T-helper 2 cell (primary cell): ENCODE data around the gene TSC2.

Experiments used
- DNase-seq, 5 experiments: peaks; one replicate each; pipeline versions ENCODE4 v3.0.0 to v3.0.0-alpha.2; 2012 to 2022

The TSC2 gene

DNA sequence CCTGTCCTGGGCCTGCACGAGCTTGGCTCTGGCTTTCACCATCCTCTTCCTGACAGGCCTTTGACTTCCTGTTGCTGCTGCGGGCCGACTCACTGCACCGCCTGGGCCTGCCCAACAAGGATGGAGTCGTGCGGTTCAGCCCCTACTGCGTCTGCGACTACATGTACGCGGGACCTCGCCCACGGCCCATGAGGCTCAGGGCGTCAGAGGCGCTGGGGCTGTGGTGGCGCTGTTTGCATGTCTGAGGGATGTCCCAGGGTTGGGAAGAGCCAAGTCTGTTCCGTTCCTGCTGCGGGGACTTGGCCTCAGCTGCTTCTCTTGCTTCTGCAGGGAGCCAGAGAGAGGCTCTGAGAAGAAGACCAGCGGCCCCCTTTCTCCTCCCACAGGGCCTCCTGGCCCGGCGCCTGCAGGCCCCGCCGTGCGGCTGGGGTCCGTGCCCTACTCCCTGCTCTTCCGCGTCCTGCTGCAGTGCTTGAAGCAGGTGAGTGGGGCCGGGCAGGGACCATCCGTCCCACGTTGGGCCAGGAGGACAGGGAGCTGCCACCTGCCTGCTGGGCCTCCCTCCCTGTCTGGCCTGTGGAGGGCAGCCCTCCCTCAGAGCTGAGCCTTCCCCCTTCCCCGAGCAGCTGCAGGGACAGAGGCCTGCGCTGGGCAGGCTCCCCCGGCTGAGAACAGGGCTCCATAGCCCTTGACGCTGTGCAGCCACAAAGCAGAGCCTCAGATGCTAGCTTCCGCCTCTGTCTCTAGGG is 23.8 kb downstream of the TSC2 start:
- DNase-seq, result no peak

DNA sequence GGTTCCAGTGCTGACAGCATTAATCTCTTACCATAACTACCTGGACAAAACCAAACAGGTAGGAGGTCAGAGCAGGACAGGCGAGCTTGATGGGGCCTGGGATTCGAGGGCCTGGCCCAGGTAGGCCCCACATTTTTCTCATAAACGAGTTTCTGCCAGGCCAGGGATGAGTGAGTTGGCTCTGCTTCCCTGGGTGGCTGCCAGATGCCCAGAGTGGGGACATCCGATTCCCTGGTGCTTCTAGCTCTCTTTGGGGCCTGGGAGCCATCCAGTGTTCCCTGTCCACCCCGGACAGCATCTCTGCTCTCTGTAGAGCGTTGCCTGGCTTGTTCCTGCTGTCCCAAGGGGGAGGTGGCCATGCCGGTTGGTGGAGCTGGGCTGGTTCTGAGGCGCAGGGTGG is 25.1 kb downstream of the TSC2 start:
- DNase-seq, result no peak

DNA sequence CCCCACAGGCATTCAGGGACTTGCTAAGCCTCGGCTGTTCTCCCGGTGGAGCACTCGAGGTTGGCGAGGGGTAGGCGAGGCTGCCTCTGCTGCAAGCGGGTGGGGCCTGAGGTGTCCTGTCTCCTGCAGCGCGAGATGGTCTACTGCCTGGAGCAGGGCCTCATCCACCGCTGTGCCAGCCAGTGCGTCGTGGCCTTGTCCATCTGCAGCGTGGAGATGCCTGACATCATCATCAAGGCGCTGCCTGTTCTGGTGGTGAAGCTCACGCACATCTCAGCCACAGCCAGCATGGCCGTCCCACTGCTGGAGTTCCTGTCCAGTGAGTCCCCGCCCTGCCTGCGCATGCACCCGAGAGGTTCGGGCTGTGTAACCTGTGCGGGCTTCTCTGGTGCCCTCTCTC is 26.3 kb downstream of the TSC2 start:
- DNase-seq, result no peak

DNA sequence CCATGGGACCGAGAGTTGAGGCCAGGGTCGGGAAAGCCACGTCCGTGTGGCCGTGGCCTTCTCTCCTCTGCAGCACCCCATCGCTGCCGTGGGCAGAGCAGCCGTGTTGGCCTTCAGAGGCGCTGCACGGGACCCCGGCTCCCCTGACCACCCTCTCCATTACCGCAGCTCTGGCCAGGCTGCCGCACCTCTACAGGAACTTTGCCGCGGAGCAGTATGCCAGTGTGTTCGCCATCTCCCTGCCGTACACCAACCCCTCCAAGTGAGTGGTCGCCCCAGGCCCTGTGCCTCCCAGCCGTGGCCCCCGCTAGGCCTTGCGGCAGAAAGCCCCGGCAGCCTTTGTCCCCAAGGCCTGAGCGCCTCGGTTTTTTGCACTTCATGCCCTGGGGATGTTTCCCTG is 27.8 kb downstream of the TSC2 start:
- no peak for DNase-seq

DNA sequence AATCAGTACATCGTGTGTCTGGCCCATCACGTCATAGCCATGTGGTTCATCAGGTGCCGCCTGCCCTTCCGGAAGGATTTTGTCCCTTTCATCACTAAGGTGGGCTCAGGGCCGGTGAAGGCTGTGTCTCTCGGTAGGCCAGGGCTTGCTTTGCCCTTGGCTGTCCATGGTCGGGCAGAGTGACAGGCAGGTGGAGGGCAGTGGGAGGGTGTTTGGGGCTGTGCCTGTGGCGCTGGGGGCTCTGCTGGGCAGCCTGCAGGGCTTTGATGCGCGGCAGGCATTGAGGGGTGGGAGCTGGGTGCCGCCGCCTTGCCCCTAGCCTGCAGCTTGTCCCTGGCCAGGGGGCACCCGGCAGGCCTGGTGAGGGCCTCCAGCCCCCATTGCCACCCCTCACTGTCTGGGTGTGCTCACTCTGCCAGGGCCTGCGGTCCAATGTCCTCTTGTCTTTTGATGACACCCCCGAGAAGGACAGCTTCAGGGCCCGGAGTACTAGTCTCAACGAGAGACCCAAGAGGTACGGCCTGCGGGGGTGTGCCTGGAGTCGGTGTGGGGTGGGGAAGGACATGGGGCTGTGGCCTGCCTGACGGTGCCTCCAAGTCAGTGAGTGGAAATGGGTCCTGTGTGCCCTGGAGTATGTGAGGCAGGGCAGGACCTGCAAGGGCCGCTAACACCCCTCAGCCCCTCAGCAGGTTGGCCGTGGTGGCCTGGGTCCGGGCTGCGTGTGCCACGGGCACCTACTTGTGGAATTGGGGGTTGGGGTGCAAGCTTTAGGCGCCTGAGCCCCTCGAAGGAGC is 28.5 kb downstream of the TSC2 start:
- DNase-seq, result no peak

DNA sequence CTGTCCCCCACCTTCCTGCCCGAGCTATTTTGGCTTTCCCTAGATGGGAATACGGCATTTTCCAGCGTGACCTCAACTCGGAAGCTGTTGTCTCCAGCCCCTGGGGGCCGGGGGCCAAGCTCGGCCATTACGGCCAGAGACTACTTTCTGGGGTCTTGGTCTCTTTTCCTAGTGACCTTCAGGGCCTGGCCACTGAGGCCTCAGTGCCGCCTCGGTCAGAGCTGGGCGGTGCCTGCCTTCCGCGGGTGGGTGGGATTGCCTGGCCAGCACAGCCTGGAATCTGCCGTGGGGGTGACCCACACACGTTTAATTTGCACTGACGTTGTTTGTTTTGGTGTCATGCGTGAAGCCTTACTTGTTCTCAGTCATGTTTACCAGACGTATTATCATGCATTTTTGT is 29.2 kb downstream of the TSC2 start:
- no peak for DNase-seq

DNA sequence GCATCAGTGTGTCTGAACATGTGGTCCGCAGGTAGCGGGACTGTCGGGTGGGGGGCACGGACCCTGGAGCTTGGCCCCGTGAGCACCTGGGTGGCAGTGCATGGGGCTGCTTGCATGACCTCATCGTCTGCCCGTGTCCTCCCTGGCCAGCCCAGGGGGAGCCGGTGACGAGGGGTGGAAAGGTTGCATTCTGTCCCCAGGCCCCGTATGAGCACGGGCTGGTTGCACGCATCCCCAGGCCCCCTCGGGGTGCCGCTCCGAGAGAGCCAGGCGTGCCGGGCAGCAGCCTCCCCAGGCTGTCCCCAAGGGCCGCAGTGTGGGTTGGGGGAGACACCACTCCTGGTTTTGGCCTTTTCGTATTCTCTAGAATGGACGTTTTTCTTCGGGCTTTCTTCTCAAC is 29.9 kb downstream of the TSC2 start:
- DNase-seq, result no peak

DNA sequence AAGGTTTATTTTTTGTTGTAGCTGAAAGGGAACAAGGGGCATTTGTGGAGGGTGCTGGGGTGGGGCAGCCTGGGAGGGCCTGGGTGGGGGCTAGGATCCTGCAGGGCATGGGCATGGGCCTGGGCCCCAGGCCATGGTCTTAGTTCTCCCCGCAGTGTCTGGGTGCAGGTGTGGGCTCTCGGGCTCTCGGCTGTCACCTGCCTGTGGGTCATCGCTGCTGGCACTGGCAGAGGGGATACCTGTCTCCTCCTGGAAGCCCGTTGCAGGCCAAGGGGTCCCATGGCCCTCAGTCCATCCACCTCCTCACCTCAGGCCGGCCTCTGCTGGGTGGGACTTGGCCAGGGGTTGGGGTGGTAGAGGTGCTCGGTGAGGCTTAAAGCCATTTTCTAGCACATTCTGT is 30.3 kb downstream of the TSC2 start:
- no peak for DNase-seq

DNA sequence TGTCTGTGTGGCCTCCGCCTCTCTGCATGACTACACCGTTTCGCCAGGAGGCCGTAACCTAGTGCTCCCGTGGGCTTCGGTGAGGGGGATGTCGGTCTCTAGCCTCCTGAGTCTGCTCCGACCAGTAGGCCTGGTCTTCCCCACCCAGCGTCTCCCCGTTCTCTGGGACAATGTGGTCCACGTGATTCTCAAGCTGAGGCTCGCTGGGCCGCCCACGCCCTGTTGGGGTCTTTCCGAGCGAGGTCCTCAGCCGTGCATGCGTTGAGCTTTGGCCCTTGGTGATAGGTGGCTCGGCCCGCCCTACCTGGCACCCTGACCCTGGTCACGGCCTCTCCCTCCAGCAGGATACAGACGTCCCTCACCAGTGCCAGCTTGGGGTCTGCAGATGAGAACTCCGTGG is 30.9 kb downstream of the TSC2 start:
- DNase-seq, result no peak

DNA sequence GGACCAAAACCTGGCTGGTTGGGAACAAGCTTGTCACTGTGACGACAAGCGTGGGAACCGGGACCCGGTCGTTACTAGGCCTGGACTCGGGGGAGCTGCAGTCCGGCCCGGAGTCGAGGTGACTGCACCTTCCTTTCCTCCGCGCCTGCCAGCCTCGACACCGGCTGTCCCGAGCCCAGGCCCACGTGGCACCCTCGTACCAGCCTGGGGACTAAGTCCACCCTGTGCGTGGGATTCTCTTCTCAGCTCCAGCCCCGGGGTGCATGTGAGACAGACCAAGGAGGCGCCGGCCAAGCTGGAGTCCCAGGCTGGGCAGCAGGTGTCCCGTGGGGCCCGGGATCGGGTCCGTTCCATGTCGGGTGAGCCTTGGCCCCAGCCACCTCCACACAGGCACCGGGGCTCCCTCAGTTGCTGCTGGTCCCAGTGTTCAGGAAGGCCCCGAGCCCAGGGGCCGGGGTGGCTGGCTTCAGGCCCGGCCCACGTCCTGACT is 31.6 kb downstream of the TSC2 start:
- no peak for DNase-seq

DNA sequence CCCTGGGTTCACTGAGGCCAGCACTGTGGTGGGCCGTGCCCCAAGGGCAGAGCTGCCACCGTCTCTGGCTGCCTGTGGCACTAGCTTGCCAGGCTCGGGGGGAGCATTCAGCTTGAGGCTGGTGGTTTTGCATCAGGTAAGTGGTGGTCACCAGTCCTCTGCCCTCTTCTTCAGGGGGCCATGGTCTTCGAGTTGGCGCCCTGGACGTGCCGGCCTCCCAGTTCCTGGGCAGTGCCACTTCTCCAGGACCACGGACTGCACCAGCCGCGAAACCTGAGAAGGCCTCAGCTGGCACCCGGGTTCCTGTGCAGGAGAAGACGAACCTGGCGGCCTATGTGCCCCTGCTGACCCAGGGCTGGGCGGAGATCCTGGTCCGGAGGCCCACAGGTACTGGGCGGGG is 32.2 kb downstream of the TSC2 start:
- no peak for DNase-seq

DNA sequence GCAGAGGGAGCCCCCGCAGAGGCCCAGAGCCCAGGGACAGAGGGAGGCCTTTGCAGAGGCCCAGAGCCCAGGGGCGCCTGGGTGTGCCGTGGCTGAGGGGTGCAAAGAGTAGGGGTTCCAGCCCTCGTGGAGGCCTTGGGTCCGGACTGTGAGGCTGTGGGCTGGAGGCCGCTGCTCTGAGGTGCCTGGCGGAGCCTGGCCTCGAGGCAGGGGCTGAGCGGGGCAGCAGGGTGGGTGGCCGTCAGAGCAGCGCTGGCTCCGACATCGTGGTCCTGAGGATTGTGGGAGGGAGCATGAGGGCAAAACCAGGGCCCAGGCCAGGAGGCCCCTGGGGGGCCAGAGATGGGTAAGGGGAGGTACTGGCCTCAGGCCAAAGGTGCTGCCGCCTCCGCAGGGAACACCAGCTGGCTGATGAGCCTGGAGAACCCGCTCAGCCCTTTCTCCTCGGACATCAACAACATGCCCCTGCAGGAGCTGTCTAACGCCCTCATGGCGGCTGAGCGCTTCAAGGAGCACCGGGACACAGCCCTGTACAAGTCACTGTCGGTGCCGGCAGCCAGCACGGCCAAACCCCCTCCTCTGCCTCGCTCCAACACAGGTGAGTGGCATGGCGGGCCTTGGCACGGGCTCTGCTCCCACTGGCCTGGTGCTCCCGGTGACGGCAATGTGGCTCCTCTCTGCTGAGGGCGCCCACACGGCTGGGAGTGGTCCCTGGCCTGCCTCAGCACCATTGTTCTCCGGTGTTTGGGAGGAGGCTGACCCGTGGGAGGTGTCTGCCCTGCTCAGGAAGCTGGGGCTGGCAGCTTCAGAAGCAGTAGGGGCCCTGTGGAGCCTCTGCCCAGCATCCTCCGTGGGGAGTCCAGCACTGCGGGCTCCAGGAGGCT is 33.7 kb downstream of the TSC2 start:
- DNase-seq, result no peak

DNA sequence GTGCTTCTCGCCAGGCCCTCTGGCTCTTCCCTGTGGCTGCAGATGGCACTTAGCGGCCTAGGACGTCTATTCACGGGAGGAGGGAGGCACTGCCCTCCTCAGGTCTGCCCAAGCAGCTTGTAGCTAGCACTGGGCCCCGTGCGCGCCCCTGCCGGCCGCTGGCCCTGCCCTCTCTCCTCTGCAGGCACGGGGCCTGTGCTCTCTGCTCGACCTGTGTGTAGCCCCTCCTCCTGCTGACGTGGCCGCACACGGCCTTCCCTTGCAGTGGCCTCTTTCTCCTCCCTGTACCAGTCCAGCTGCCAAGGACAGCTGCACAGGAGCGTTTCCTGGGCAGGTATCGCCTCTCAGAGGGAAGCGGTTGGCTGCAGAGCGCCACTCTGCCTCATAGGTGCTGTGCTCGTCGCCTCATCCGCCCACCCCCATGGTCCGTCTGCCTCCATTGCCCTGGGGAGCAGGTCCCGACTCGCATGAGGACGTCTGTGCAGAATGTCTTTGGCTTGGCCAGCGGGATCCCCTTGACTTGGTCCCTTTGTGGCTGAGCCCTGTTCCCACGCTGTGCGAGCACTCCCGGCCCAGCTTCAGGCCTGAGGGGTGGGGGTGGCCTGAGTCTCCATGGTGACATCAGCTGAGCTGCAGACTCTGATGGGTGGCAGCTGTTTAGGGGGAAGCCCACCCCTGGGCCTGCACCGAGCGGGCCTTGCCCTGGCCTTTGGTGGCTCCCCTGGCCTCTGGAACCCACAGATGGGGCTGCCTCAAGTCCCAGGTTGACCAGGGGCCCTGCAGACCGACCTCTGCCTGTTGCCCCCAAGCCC is 34.6 kb downstream of the TSC2 start:
- DNase-seq, result no peak

DNA sequence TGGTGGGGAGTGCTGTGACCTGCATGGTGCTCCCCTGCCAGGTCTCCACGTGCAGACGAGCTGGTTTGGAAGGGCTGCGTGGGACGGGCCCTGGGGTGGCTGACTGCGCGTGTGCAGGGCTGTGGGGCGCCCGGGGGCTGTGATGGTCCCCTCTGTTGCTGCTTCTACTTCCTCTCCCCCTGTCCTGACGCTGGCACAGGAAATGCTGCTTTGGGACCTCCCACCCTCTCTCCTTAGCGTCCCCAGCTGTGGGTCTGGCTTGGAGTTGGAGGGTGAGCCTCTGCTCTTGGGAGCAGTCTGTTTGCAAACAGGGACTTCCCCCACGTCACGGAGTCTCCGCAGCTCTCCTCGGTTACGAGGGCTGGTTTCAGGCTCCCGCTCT is 35.2 kb downstream of the TSC2 start:
- DNase-seq, result no peak

DNA sequence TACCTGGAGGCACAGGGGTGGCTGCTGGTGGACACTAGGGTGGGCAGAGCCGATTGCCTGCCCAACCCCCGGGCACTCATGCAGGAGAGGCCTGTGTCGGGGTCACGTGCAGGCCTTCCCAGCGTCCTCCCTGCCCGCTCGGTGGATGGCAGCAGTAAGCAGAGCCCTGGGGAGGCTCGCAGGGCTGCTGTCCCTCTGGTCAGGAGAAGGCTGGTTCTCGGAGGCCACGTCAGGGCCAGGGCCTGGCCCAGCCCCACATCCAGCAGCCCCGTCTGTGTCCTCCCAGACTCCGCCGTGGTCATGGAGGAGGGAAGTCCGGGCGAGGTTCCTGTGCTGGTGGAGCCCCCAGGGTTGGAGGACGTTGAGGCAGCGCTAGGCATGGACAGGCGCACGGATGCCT is 35.6 kb downstream of the TSC2 start:
- no peak for DNase-seq

DNA sequence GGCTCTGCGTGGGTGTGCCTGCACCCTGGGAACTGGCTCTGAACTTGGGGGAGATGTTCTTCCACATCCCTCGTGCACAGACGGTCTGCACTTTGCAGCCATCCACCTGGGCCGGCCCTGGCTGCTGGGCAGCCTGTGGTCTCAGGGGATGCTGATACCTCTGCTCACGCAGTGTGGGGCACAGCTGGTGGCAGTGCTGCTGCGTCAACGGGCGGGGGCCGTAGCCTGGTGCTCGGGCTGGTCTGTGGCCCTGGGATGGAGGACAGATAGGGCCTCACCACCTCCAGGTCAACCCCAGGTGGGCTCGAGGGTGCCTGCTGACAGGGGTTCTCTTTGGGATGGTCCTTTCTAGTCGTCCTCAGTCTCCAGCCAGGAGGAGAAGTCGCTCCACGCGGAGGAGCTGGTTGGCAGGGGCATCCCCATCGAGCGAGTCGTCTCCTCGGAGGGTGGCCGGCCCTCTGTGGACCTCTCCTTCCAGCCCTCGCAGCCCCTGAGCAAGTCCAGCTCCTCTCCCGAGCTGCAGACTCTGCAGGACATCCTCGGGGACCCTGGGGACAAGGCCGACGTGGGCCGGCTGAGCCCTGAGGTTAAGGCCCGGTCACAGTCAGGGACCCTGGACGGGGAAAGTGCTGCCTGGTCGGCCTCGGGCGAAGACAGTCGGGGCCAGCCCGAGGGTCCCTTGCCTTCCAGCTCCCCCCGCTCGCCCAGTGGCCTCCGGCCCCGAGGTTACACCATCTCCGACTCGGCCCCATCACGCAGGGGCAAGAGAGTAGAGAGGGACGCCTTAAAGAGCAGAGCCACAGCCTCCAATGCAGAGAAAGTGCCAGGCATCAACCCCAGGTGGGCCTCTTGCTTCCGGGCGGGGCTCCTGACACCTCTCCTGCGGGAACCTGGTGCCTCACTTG is 36.3 kb downstream of the TSC2 start:
- no peak for DNase-seq

DNA sequence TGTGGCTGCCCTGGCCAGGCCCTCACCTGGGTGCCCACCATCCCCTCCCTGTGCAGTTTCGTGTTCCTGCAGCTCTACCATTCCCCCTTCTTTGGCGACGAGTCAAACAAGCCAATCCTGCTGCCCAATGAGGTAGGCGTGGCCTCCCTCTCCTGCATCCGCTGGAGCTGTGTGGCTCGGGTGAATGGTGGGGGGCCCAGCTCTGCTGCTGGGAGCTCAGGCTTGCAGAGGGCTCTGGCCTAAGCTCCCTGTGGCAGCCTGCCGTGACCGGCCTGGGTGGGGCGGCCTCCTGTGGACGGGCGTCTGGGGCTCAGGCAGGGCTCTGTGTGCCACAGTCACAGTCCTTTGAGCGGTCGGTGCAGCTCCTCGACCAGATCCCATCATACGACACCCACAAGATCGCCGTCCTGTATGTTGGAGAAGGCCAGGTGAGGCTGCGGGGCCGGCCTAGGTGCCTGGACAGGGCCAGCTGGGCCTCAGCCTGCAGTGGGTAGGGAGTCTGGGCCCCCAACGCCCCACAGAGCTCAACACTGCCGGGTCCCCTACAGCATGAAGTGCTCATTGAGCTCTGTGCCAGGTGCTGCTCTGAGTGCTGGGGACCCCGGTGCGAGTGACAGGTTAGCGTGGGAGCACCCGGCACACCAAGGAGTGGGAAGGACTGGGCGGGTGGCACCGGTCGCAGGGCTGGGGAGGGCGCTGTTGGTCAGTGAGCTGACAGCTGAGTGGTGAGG is 37.3 kb downstream of the TSC2 start:
- DNase-seq, result no peak

DNA sequence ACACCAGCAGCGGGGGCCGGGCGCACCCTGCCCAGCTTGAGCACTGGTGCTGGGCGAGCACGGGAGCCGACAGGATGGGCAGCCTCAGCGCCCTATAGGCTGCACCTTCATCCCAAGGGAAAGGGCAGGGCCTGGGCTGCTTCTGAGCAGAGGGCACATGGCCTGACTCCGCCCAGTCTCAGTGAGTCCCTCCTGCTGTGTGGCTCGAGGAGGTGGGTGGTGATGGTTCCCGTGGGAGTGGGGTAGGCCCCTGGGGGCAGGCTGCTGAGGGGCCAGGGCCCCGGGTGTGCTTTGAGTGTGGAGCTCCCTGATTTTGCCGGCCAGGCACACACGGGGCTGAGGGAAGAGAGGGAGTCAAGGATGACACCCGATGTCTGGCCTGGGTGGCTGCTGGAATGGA is 37.9 kb downstream of the TSC2 start:
- no peak for DNase-seq

DNA sequence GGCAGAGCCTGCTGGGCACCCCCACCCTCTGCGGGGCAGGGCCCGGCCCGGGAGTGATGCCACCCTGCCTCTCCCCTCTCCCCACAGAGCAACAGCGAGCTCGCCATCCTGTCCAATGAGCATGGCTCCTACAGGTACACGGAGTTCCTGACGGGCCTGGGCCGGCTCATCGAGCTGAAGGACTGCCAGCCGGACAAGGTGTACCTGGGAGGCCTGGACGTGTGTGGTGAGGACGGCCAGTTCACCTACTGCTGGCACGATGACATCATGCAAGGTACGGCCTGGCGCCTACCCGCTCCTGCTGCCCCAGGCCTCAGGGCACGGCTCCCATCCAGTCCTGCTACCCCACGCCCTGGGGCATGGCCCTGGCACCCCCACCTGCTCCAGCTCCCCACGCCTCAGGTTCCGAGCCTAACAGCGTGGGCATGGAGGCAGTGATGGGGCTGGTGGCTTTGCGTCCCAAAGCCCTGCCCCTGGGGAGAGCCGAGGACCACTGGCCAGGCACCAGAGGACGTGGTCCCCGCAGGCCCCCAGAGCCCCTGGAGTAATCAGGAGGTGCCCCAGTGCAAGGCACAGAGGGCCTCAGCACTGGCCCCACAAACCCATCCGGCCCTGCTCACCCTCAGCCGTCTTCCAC is 38.4 kb downstream of the TSC2 start:
- no peak for DNase-seq
